Upper lobe of left lung (tissue), 6 donors: ENCODE data around the gene PPP1R3D. TPM values are rescaled to one million over a fixed set of nuclear protein-coding genes. Genes with fewer than 3 reads are reported as not detected.

Experiments used
- ATAC-seq, 2 donors: fragments of 200-7000 bp; cut with Tn5 transposase; one replicate each; pipeline ENCODE4 v1.9.1; 2022; ENCODE audit warnings: mild to moderate bottlenecking in 2 of 2, moderate library complexity in 2 of 2; ENCODE audit not compliant: low FRiP score in 2 of 2
- DNase-seq, 2 donors: peaks; one replicate each; pipeline ENCODE4 v3.0.0-alpha.2; 2019 to 2020
- H3K27ac ChIP-seq, 4 donors: fragments of 200-600 bp; sonication (generic); one replicate each; pipeline ENCODE4 v1.5.1; 2016 to 2019
- H3K27me3 ChIP-seq, 4 donors: fragments of 200-600 bp; sonication (generic); one replicate each; pipeline ENCODE4 v1.5.1; 2017 to 2019
- H3K36me3 ChIP-seq, 4 donors: fragments of 200-600 bp; sonication (generic); one replicate each; pipeline ENCODE4 v1.5.1; 2016 to 2019
- H3K4me1 ChIP-seq, 4 donors: fragments of 200-600 bp; sonication (generic); one replicate each; pipeline ENCODE4 v1.5.1; 2018 to 2019
- H3K4me3 ChIP-seq, 4 donors: fragments of 200-600 bp; sonication (generic); one replicate each; pipeline ENCODE4 v1.5.1; 2017 to 2019; ENCODE audit warnings: mild to moderate bottlenecking in 2 of 4, moderate library complexity in 1 of 4
- H3K9me3 ChIP-seq, 4 donors: fragments of 200-600 bp; sonication (generic); one replicate each; pipeline ENCODE4 v1.5.1; 2018 to 2019
- CTCF ChIP-seq, 6 experiments: fragments of 450-650 bp in 4 of 6; fragments of 200-600 bp in 2 of 6; sonication (generic) in 2 of 6; IDR thresholded peaks; one replicate each; pipeline ENCODE4 v1.5.1; 2016 to 2019; ENCODE audit warnings: antibody characterized with exemption in 6 of 6
- EP300 ChIP-seq, 4 donors: sonication (generic); formaldehyde crosslinking; IDR thresholded peaks; one replicate each; pipeline ENCODE4 v1.5.1; 2017; ENCODE audit warnings: antibody characterized with exemption in 4 of 4, control low read depth in 2 of 4
- POLR2A ChIP-seq, 4 donors: fragments of 450-650 bp; IDR thresholded peaks; one replicate each; pipeline ENCODE4 v1.5.1; 2016 to 2017; ENCODE audit warnings: antibody characterized with exemption in 4 of 4, mild to moderate bottlenecking in 2 of 4
- POLR2AphosphoS5 ChIP-seq, 2 donors: sonication (generic); formaldehyde crosslinking; IDR thresholded peaks; one replicate each; pipeline ENCODE4 v1.5.1; 2017; ENCODE audit warnings: antibody characterized with exemption in 2 of 2
- WGBS, 2 donors: methylation state at CpG; one replicate each; pipeline ENCODE4 v1.1.5; 2017 to 2018; 5-methylcytosine and 5-hydroxymethylcytosine counted together
- total RNA-seq, 6 donors: library from RNA; depleted of rRNA in 4 of 6; stranded (reverse); fragments of >200 nt in 4 of 6; gene quantifications; one replicate each; pipeline versions ENCODE4 v1.1.0 to v1.2.1, GENCODE V29; 2016 to 2021
- donor health status: DM: no; HTN: no; CAD: no; lungs with moderate emphysema.
- donor health status: DM: no; HTN: yes; CAD: no; lungs with severe emphysema.

PPP1R3D gene
- total RNA-seq, 6 donors from 2014 or later, result 6.3 to 12.6 (median 10.4) TPM

- H3K27ac ChIP-seq, result peak overlapping the region; percentile 8 to 80 (median 68)
- no peaks in the 10 kb centered on the region for H3K27me3 ChIP-seq
- peaks cover 0 to 13% (median 2%) of the 10 kb centered on the region in 4 donors for H3K4me1 ChIP-seq
- TF ChIP-seq POLR2A (IDR thresholded peaks at IDR 0.05) (no peak), EP300 (IDR thresholded peaks at IDR 0.05) (no peak), POLR2AphosphoS5 (IDR thresholded peaks at IDR 0.05) (no peak), CTCF (IDR thresholded peaks at IDR 0.05) (no peak)
- H3K36me3 ChIP-seq, result no peaks in the 10 kb centered on the region
- WGBS, 2 donors, result 36 to 61% methylated on average over 4 of the region's 4 CpGs
- no peaks in the 10 kb centered on the region for H3K9me3 ChIP-seq
- ATAC-seq (no peak), DNase-seq (no peak)
- no peak overlapping the region for H3K4me3 ChIP-seq
These were observed 44.4 kb upstream of the PPP1R3D start for GRCh38 chr20:59984541-59984940.

- H3K27ac ChIP-seq, result no peak overlapping the region
- no peaks in the 10 kb centered on the region for H3K36me3 ChIP-seq
- WGBS, 2 donors, result 92 to 95% methylated on average over 9 of the region's 9 CpGs
- H3K9me3 ChIP-seq, result no peaks in the 10 kb centered on the region
- peaks cover 0 to 13% (median 2%) of the 10 kb centered on the region in 4 donors for H3K4me1 ChIP-seq
- ATAC-seq (no peak), DNase-seq (no peak)
- H3K4me3 ChIP-seq, result no peak overlapping the region
- TF ChIP-seq CTCF (IDR thresholded peaks at IDR 0.05) (no peak), EP300 (IDR thresholded peaks at IDR 0.05) (no peak), POLR2A (IDR thresholded peaks at IDR 0.05) (no peak), POLR2AphosphoS5 (IDR thresholded peaks at IDR 0.05) (no peak)
- H3K27me3 ChIP-seq, result no peaks in the 10 kb centered on the region
These were observed 43.0 kb upstream of the PPP1R3D start for GRCh38 chr20:59983076-59983475.

- no peak overlapping the region for H3K27ac ChIP-seq
- ATAC-seq (no peak), DNase-seq (peak in 1 of 2 donors; percentile 10)
- no peaks in the 10 kb centered on the region for H3K36me3 ChIP-seq
- 89% methylated on average over 7 to 9 of the region's 9 CpGs for WGBS, 2 donors
- no peaks in the 10 kb centered on the region for H3K4me1 ChIP-seq
- no peak overlapping the region for H3K4me3 ChIP-seq
- no peak for TF ChIP-seq POLR2A (IDR thresholded peaks at IDR 0.05)
- TF ChIP-seq EP300 (IDR thresholded peaks at IDR 0.05), result no peak
- TF ChIP-seq CTCF (IDR thresholded peaks at IDR 0.05), result no peak
- no peak for TF ChIP-seq POLR2AphosphoS5 (IDR thresholded peaks at IDR 0.05)
- no peaks in the 10 kb centered on the region for H3K27me3 ChIP-seq
- no peaks in the 10 kb centered on the region for H3K9me3 ChIP-seq
These were observed 37.0 kb upstream of the PPP1R3D start for GRCh38 chr20:59977086-59977485.

- peaks cover 0 to 6% (median 3%) of the 10 kb centered on the region in 4 donors for H3K4me1 ChIP-seq
- no peak for DNase-seq
- H3K9me3 ChIP-seq, result no peaks in the 10 kb centered on the region
- TF ChIP-seq EP300 (IDR thresholded peaks at IDR 0.05), result no peak
- no peak for TF ChIP-seq POLR2AphosphoS5 (IDR thresholded peaks at IDR 0.05)
- TF ChIP-seq CTCF (IDR thresholded peaks at IDR 0.05), result no peak
- no peak for TF ChIP-seq POLR2A (IDR thresholded peaks at IDR 0.05)
- H3K4me3 ChIP-seq, result no peak overlapping the region
- H3K36me3 ChIP-seq, result no peaks in the 10 kb centered on the region
- no peaks in the 10 kb centered on the region for H3K27me3 ChIP-seq
- ATAC-seq, result no peak
- 81 to 89% methylated on average over 6 of the region's 6 CpGs for WGBS, 2 donors
- H3K27ac ChIP-seq, result no peak overlapping the region
These were observed 36.2 kb upstream of the PPP1R3D start for GRCh38 chr20:59976156-59976782.
